ENCODE results near the gene RAD51B.

The RAD51B gene

GRCh38 chr14:68506645-68507419 lies 687.3 kb downstream of the RAD51B start:
- DNase-seq: no peak

GRCh38 chr14:68507544-68508081 lies 688.0 kb downstream of the RAD51B start:
- DNase-seq: no peak

GRCh38 chr14:68508581-68508980 lies 689.0 kb downstream of the RAD51B start:
- no peak for DNase-seq

- no peak for DNase-seq
Observed at GRCh38 chr14:68509188-68509983, 689.8 kb downstream of the RAD51B start.

GRCh38 chr14:68510201-68511128 lies 690.9 kb downstream of the RAD51B start:
- no peak for DNase-seq

- no peak for DNase-seq
Observed at GRCh38 chr14:68511129-68512047, 691.8 kb downstream of the RAD51B start.

GRCh38 chr14:68512088-68512487 lies 692.5 kb downstream of the RAD51B start:
- no peak for DNase-seq

- no peak for DNase-seq
Observed at GRCh38 chr14:68513137-68513536, 693.6 kb downstream of the RAD51B start.

- no peak for DNase-seq
Observed at GRCh38 chr14:68513838-68514607, 694.4 kb downstream of the RAD51B start.

GRCh38 chr14:68514608-68515194 lies 695.1 kb downstream of the RAD51B start:
- DNase-seq: no peak

- DNase-seq: no peak
Observed at GRCh38 chr14:68516342-68516741, 696.8 kb downstream of the RAD51B start.

- no peak for DNase-seq
Observed at GRCh38 chr14:68518166-68518565, 698.6 kb downstream of the RAD51B start.

GRCh38 chr14:68518761-68519670 lies 699.4 kb downstream of the RAD51B start:
- no peak for DNase-seq

GRCh38 chr14:68519671-68520187 lies 700.1 kb downstream of the RAD51B start:
- DNase-seq: no peak

GRCh38 chr14:68520637-68521556 lies 701.3 kb downstream of the RAD51B start:
- peak; percentile 24 for DNase-seq

GRCh38 chr14:68521557-68521901 lies 702.0 kb downstream of the RAD51B start:
- DNase-seq: no peak

GRCh38 chr14:68521961-68522509 lies 702.5 kb downstream of the RAD51B start:
- no peak for DNase-seq
